Measurements from ENCODE around the gene FOXO4.

The FOXO4 gene

DNA sequence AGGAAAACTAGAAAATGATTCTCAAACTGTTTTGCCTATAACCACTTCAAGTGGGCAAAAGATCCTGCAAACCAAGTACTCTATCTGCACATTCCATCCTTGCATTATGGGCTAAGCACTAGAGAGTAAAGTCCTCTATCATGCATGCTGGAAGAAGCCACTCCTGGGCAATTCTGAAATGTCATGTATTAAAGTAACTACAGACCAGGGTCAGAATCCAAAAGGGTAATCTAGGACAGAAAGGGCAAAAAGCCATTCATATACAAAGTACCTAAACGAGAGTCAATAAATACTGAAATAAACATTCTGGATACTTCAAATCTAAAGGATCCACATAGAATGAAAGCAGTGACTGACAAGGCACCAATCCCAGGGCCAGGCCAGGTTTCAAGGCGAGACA, 28.6 kb upstream of the FOXO4 start:
- Histone ChIP-seq H3K27ac (ENCODE audit: low read length) (no peak overlapping the region), H3K27me3 (replicated peaks; ENCODE audit: insufficient read depth, low read length) (no peaks in the 10 kb centered on the region), H3F3A (ENCODE audit: insufficient read depth, low read length) (peaks cover 4% of the 10 kb centered on the region; the same call in 1 of the 2 replicates), H3K4me1 (ENCODE audit: low read length) (0 out of 2 replicates have a peak, but pooled peaks cover 5% of the 10 kb centered on the region), H2AFZ (ENCODE audit: low read length) (no peak overlapping the region; the same call in 1 of the 2 replicates), H3K79me2 (ENCODE audit: low read length) (peaks cover 33% of the 10 kb centered on the region), H3K9me3 (replicated peaks; ENCODE audit: insufficient read depth, low read length) (no peaks in the 10 kb centered on the region), H3K36me3 (replicated peaks; ENCODE audit: insufficient read depth, low read length) (no peaks in the 10 kb centered on the region), H3K4me3 (ENCODE audit: low read length) (peak overlapping the region; percentile 85), H4K20me1 (ENCODE audit: insufficient read depth, low read length) (no peaks in the 10 kb centered on the region), H3K9ac (ENCODE audit: low read length) (peak overlapping the region; percentile 62; the same call in 1 of the 2 replicates), H3K4me2 (ENCODE audit: low read depth, low read length) (peak overlapping the region; percentile 59), H3K9me2 (replicated peaks; ENCODE audit: insufficient read depth, low read length) (no peaks in the 10 kb centered on the region)
- no peak for DNase-seq
- TF ChIP-seq EZH2 (optimal IDR thresholded peaks at IDR 0.05; ENCODE audit: low read depth, low read length), result no peak
- no peak for TF ChIP-seq EZH2phosphoT487 (IDR thresholded peaks at IDR 0.05; ENCODE audit: low read length)
- TF ChIP-seq, protein P1, sequence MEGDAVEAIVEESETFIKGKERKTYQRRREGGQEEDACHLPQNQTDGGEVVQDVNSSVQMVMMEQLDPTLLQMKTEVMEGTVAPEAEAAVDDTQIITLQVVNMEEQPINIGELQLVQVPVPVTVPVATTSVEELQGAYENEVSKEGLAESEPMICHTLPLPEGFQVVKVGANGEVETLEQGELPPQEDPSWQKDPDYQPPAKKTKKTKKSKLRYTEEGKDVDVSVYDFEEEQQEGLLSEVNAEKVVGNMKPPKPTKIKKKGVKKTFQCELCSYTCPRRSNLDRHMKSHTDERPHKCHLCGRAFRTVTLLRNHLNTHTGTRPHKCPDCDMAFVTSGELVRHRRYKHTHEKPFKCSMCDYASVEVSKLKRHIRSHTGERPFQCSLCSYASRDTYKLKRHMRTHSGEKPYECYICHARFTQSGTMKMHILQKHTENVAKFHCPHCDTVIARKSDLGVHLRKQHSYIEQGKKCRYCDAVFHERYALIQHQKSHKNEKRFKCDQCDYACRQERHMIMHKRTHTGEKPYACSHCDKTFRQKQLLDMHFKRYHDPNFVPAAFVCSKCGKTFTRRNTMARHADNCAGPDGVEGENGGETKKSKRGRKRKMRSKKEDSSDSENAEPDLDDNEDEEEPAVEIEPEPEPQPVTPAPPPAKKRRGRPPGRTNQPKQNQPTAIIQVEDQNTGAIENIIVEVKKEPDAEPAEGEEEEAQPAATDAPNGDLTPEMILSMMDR (IDR thresholded peaks at IDR 0.05; ENCODE audit: low read length), result no peak

DNA sequence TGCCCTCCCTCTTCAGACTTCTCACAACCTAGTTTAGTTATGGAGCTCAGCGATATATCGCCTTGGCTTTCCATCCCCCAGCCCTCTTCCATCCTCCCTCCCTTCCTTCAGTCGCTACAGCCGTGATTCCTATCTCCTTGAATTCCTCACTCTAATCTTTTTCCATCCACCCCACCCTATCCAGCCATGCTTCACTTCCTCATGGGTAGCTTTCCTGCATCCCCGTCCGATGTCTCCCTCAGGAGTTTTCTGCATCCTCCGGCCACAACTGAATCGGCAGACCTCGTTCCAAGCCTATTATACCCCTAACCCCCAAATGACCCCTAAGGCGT, 28.0 kb upstream of the FOXO4 start:
- H3K9ac ChIP-seq (ENCODE audit: low read length), result peak overlapping the region; percentile 62
- no peaks in the 10 kb centered on the region for H3K27me3 ChIP-seq (replicated peaks; ENCODE audit: insufficient read depth, low read length)
- 0 out of 2 replicates have a peak, but pooled peaks cover 5% of the 10 kb centered on the region for H3K4me1 ChIP-seq (ENCODE audit: low read length)
- H4K20me1 ChIP-seq (ENCODE audit: insufficient read depth, low read length), result no peaks in the 10 kb centered on the region
- no peaks in the 10 kb centered on the region for H3K36me3 ChIP-seq (replicated peaks; ENCODE audit: insufficient read depth, low read length)
- H2AFZ ChIP-seq (ENCODE audit: low read length), result peak overlapping the region; percentile 58
- peak overlapping the region; percentile 85 for H3K4me3 ChIP-seq (ENCODE audit: low read length)
- TF ChIP-seq EZH2 (optimal IDR thresholded peaks at IDR 0.05; ENCODE audit: low read depth, low read length) (no peak), EZH2phosphoT487 (IDR thresholded peaks at IDR 0.05; ENCODE audit: low read length) (no peak)
- TF ChIP-seq, protein P1 (IDR thresholded peaks at IDR 0.05; ENCODE audit: low read length), result no peak
- H3K9me3 ChIP-seq (replicated peaks; ENCODE audit: insufficient read depth, low read length), result no peaks in the 10 kb centered on the region
- peak overlapping the region; percentile 54; the same call in 1 of the 2 replicates for H3K27ac ChIP-seq (ENCODE audit: low read length)
- peak overlapping the region; percentile 59; the same call in 1 of the 2 replicates for H3K4me2 ChIP-seq (ENCODE audit: low read depth, low read length)
- H3K79me2 ChIP-seq (ENCODE audit: low read length), result peaks cover 33% of the 10 kb centered on the region
- peaks cover 4% of the 10 kb centered on the region; the same call in 1 of the 2 replicates for H3F3A ChIP-seq (ENCODE audit: insufficient read depth, low read length)
- H3K9me2 ChIP-seq (replicated peaks; ENCODE audit: insufficient read depth, low read length), result no peaks in the 10 kb centered on the region
- DNase-seq, result no peak

DNA sequence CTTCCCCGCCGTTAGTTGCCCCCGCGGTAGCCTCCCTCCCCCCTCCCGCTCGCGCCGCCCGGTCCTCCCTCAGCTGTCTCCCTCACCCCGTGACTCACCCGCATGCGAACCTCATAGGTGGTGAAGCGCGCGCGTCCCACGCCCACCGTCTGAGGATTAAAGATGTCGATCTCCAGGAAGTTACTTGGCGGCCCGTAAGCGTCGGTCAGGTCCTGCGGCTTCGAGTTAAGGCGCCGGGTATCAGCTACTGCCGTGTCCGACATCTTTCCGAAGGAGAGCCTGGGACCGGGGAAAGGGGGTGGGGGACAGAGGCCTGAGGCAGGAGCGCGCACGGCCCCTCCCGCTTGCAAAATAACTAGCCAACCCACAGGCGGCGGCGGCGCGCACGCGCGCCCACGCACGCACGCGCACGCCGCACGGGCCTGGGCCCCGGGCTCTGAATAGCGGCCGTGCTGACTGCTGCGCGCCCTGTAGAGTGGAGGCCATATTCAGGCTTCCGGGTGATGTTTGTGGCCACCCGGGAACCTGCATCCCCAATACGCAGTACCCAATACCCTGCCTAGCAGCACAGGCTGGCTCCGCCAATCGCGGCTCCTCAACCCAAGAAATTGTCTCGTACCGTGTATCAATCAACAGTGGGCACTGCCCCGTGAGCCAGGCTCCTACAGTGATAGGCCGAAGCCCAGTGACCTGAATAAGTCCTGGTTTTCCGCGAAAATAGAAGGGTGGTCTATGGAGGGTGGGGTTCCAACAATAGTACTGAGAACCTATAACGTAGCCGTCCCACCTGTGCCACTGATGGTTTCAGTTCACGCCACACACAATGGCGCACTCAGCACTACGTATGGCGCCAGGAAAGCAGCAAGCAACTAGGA, 27.4 kb upstream of the FOXO4 start, which contains the start of gene SNX12:
Gene SNX12 (minus strand): TSS at position 291 of the 875 bp plus-strand sequence. CDS start 28 bp downstream, at position 263.
- Histone ChIP-seq H3K9me2 (replicated peaks; ENCODE audit: insufficient read depth, low read length) (no peaks in the 10 kb centered on the region), H3K79me2 (ENCODE audit: low read length) (peaks cover 33% of the 10 kb centered on the region), H3K27ac (ENCODE audit: low read length) (peak within 1 kb of the TSS; percentile 54; the same call in 1 of the 2 replicates), H3F3A (ENCODE audit: insufficient read depth, low read length) (peaks cover 4% of the 10 kb centered on the region; the same call in 1 of the 2 replicates), H3K4me2 (ENCODE audit: low read depth, low read length) (peak within 1 kb of the TSS; percentile 65), H3K9ac (ENCODE audit: low read length) (peak within 1 kb of the TSS; percentile 62), H3K4me1 (ENCODE audit: low read length) (0 out of 2 replicates have a peak, but pooled peaks cover 5% of the 10 kb centered on the region), H3K4me3 (ENCODE audit: low read length) (peak within 1 kb of the TSS; percentile 85), H2AFZ (ENCODE audit: low read length) (peak within 1 kb of the TSS; percentile 90), H3K36me3 (replicated peaks; ENCODE audit: insufficient read depth, low read length) (no peaks in the 10 kb centered on the region), H4K20me1 (ENCODE audit: insufficient read depth, low read length) (no peaks in the 10 kb centered on the region), H3K27me3 (replicated peaks; ENCODE audit: insufficient read depth, low read length) (no peaks in the 10 kb centered on the region), H3K9me3 (replicated peaks; ENCODE audit: insufficient read depth, low read length) (no peaks in the 10 kb centered on the region)
- TF ChIP-seq EZH2phosphoT487 (IDR thresholded peaks at IDR 0.05; ENCODE audit: low read length) (no peak), EZH2 (optimal IDR thresholded peaks at IDR 0.05; ENCODE audit: low read depth, low read length) (no peak)
- TF ChIP-seq, protein P1 (IDR thresholded peaks at IDR 0.05; ENCODE audit: low read length), result no peak
- DNase-seq, result peak; percentile 92

Data from MM.1S (cell line).